ENCODE results near the gene SCAMP1.

The SCAMP1 gene

GRCh38 chr5:78482948-78483347 lies 122.5 kb downstream of the SCAMP1 start:
- no peak overlapping the region for H3K4me3 ChIP-seq
- H3K27ac ChIP-seq: no peak overlapping the region
- H3K9ac ChIP-seq (ENCODE audit: insufficient read length): no peak overlapping the region
- no peak for TF ChIP-seq POLR2AphosphoS5 (IDR thresholded peaks at IDR 0.05; ENCODE audit: borderline replicate concordance, low read depth, low read length)
- no peak for TF ChIP-seq FOXP2 (optimal IDR thresholded peaks at IDR 0.05; ENCODE audit: control extremely low read depth, extremely low read length, insufficient read depth)
- TF ChIP-seq EZH2 (IDR thresholded peaks at IDR 0.05): no peak
- H3K9me3 ChIP-seq (ENCODE audit: low read depth, low read length): no peaks in the 10 kb centered on the region
- no peak for DNase-seq (ENCODE audit: low read depth, low spot score)
- peaks cover 2% of the 10 kb centered on the region for H3K36me3 ChIP-seq (ENCODE audit: insufficient read depth, low read length)

GRCh38 chr5:78483809-78484521 lies 123.5 kb downstream of the SCAMP1 start:
- Histone ChIP-seq H3K9ac (ENCODE audit: insufficient read length) (no peak overlapping the region), H3K4me3 (no peak overlapping the region), H3K27ac (no peak overlapping the region), H3K9me3 (ENCODE audit: low read depth, low read length) (no peaks in the 10 kb centered on the region), H3K36me3 (ENCODE audit: insufficient read depth, low read length) (peaks cover 8% of the 10 kb centered on the region; the same call in 1 of the 2 replicates)
- no peak for DNase-seq (ENCODE audit: low read depth, low spot score)
- TF ChIP-seq FOXP2 (optimal IDR thresholded peaks at IDR 0.05; ENCODE audit: control extremely low read depth, extremely low read length, insufficient read depth) (no peak), EZH2 (IDR thresholded peaks at IDR 0.05) (no peak), POLR2AphosphoS5 (IDR thresholded peaks at IDR 0.05; ENCODE audit: borderline replicate concordance, low read depth, low read length) (no peak)

DNA sequence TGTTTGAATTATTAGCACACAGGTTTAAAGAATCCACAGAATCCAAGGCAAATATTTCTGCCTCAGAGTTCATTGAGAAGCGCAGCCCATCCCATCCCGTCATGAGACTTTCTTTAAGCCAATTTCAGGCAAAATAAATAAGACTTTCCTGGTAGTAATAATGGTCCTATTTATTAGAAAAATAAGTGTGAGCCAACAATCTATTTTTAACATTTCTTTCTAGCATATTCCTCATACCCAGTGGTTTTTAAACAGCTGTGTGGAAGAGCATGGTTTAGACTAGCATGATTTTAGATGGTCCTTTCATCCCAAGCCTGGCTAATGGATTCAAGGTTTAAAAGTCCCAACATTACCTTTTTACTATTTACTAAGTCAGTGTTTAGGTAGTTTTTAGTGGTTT lies 125.8 kb downstream of the SCAMP1 start:
- no peak overlapping the region for H3K9ac ChIP-seq (ENCODE audit: insufficient read length)
- peaks cover 8% of the 10 kb centered on the region; the same call in 1 of the 2 replicates for H3K36me3 ChIP-seq (ENCODE audit: insufficient read depth, low read length)
- no peak overlapping the region for H3K4me3 ChIP-seq
- no peak for DNase-seq (ENCODE audit: low read depth, low spot score)
- H3K9me3 ChIP-seq (ENCODE audit: low read depth, low read length): no peaks in the 10 kb centered on the region
- TF ChIP-seq EZH2 (IDR thresholded peaks at IDR 0.05): no peak
- TF ChIP-seq POLR2AphosphoS5 (IDR thresholded peaks at IDR 0.05; ENCODE audit: borderline replicate concordance, low read depth, low read length): no peak
- no peak for TF ChIP-seq FOXP2 (optimal IDR thresholded peaks at IDR 0.05; ENCODE audit: control extremely low read depth, extremely low read length, insufficient read depth)
- H3K27ac ChIP-seq: no peak overlapping the region

DNA sequence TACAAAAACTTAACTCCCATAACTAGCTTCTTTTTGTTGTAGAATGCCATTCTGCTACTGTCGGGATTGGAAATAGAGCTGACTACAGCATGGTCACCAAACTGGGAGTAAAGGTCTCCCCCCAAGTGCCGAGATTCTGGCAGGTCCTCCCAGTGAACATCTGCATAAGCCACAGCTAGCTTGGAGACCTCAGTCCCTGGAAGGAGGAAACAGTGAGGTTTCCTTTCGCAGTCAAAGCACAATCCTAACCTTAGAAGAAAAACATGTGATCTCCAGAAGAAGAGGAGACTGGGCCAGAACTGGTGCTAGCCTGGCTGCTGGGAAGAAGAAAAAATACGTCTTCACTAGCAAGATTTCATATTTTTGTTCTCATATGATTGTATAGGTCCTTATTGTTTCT lies 127.4 kb downstream of the SCAMP1 start:
- no peak overlapping the region for H3K4me3 ChIP-seq
- H3K36me3 ChIP-seq (ENCODE audit: insufficient read depth, low read length): peaks cover 8% of the 10 kb centered on the region; the same call in 1 of the 2 replicates
- H3K9me3 ChIP-seq (ENCODE audit: low read depth, low read length): no peaks in the 10 kb centered on the region
- no peak overlapping the region for H3K9ac ChIP-seq (ENCODE audit: insufficient read length)
- no peak for DNase-seq (ENCODE audit: low read depth, low spot score)
- no peak overlapping the region for H3K27ac ChIP-seq
- TF ChIP-seq FOXP2 (optimal IDR thresholded peaks at IDR 0.05; ENCODE audit: control extremely low read depth, extremely low read length, insufficient read depth): no peak
- no peak for TF ChIP-seq EZH2 (IDR thresholded peaks at IDR 0.05)

GRCh38 chr5:78490709-78491485 lies 130.5 kb downstream of the SCAMP1 start:
- Histone ChIP-seq H3K27ac (no peak overlapping the region), H3K9ac (ENCODE audit: insufficient read length) (no peak overlapping the region), H3K9me3 (ENCODE audit: low read depth, low read length) (no peaks in the 10 kb centered on the region), H3K4me3 (no peak overlapping the region), H3K36me3 (ENCODE audit: insufficient read depth, low read length) (peaks cover 8% of the 10 kb centered on the region; the same call in 1 of the 2 replicates)
- TF ChIP-seq EZH2 (IDR thresholded peaks at IDR 0.05) (no peak), FOXP2 (optimal IDR thresholded peaks at IDR 0.05; ENCODE audit: control extremely low read depth, extremely low read length, insufficient read depth) (no peak), POLR2AphosphoS5 (IDR thresholded peaks at IDR 0.05; ENCODE audit: borderline replicate concordance, low read depth, low read length) (no peak)
- DNase-seq (ENCODE audit: low read depth, low spot score): no peak

DNA sequence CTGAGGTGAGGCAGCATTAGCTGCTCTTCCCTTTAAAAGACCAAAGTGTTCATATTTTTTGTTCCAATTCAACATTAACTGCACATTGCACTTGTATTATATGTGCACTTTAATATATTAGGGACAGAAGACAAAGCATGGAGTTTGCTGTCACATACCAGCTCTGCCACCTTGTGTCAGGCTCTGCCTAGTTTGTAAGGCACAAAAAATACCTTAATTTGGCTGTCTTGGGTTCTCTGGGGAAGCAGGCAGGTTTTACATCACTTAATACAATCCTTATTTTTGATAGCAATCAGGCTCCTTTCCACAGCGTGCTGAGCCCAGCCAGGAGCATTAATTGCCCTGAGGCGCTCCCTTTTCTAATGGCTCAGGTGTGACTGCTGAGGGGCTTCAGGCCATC lies 131.8 kb downstream of the SCAMP1 start:
- H3K9me3 ChIP-seq (ENCODE audit: low read depth, low read length): no peaks in the 10 kb centered on the region
- H3K4me3 ChIP-seq: no peak overlapping the region
- no peak overlapping the region for H3K9ac ChIP-seq (ENCODE audit: insufficient read length)
- no peak overlapping the region for H3K27ac ChIP-seq
- H3K36me3 ChIP-seq (ENCODE audit: insufficient read depth, low read length): peaks cover 8% of the 10 kb centered on the region; the same call in 1 of the 2 replicates
- DNase-seq (ENCODE audit: low read depth, low spot score): no peak
- TF ChIP-seq EZH2 (IDR thresholded peaks at IDR 0.05) (no peak), POLR2AphosphoS5 (IDR thresholded peaks at IDR 0.05; ENCODE audit: borderline replicate concordance, low read depth, low read length) (no peak), FOXP2 (optimal IDR thresholded peaks at IDR 0.05; ENCODE audit: control extremely low read depth, extremely low read length, insufficient read depth) (no peak)

- Histone ChIP-seq H3K4me3 (no peak overlapping the region), H3K9ac (ENCODE audit: insufficient read length) (no peak overlapping the region), H3K36me3 (ENCODE audit: insufficient read depth, low read length) (peaks cover 8% of the 10 kb centered on the region; the same call in 1 of the 2 replicates), H3K9me3 (ENCODE audit: low read depth, low read length) (no peaks in the 10 kb centered on the region), H3K27ac (no peak overlapping the region)
- DNase-seq (ENCODE audit: low read depth, low spot score): no peak
- TF ChIP-seq FOXP2 (optimal IDR thresholded peaks at IDR 0.05; ENCODE audit: control extremely low read depth, extremely low read length, insufficient read depth): no peak
- no peak for TF ChIP-seq POLR2AphosphoS5 (IDR thresholded peaks at IDR 0.05; ENCODE audit: borderline replicate concordance, low read depth, low read length)
- no peak for TF ChIP-seq EZH2 (IDR thresholded peaks at IDR 0.05)
Observed at GRCh38 chr5:78492650-78493049, 132.2 kb downstream of the SCAMP1 start.

DNA sequence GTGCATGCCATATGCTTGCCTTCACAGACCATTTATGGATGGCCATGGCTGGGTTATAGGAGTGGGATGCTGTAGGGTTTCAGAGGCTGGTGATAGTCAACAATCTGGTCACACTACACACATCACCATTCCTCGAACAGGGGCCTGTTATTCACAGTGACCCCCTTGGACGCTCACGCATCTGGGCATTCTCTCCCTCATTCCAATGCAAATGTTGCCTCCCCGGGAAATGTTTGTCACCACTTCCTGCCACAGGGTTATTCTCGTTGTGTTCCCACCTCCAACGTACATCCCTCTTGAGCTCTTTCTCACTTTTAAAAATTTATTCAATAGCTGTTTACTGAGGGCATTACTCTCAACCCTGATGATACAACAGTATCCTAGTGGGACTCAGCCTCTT lies 135.4 kb downstream of the SCAMP1 start:
- H3K9me3 ChIP-seq (ENCODE audit: low read depth, low read length): no peaks in the 10 kb centered on the region
- no peak overlapping the region for H3K4me3 ChIP-seq
- H3K36me3 ChIP-seq (ENCODE audit: insufficient read depth, low read length): no peaks in the 10 kb centered on the region
- no peak for DNase-seq (ENCODE audit: low read depth, low spot score)
- no peak for TF ChIP-seq FOXP2 (optimal IDR thresholded peaks at IDR 0.05; ENCODE audit: control extremely low read depth, extremely low read length, insufficient read depth)
- TF ChIP-seq POLR2AphosphoS5 (IDR thresholded peaks at IDR 0.05; ENCODE audit: borderline replicate concordance, low read depth, low read length): no peak
- TF ChIP-seq EZH2 (IDR thresholded peaks at IDR 0.05): no peak
- H3K9ac ChIP-seq (ENCODE audit: insufficient read length): no peak overlapping the region
- H3K27ac ChIP-seq: no peak overlapping the region
